H1 (cell line): ENCODE results near the gene PPP1R11. TPM values are rescaled to one million over a fixed set of nuclear protein-coding genes. Genes with fewer than 3 reads are reported as not detected.
A peak's percentile ranks its signal among the peaks of the same experiment; 100 is the strongest.

Experiments
- BACH1 ChIP-seq: IDR thresholded peaks from 2 replicates; pipeline ENCODE4 v1.6.1; 2012; ENCODE audit warnings: low read length, improper control_type of control experiment
- BRCA1 ChIP-seq: IDR thresholded peaks from 2 replicates; pipeline ENCODE4 v1.6.1; 2012; ENCODE audit warnings: low read depth, low read length, improper control_type of control experiment
- CBX8 ChIP-seq: fragments of 300-800, 300-1000 bp; sonication (generic); IDR thresholded peaks from 2 replicates; pipeline ENCODE4 v1.7.1; 2016; ENCODE audit warnings: low read depth, low read length, borderline replicate concordance
- CHD2 ChIP-seq: IDR thresholded peaks from 2 replicates; pipeline ENCODE4 v1.6.1; 2012; ENCODE audit warnings: low read length, improper control_type of control experiment
- CREB1 ChIP-seq: IDR thresholded peaks from 2 replicates; pipeline ENCODE4 v1.6.1; 2012; ENCODE audit warnings: inconsistent platforms
- HDAC6 ChIP-seq: IDR thresholded peaks from one replicate; pipeline ENCODE4 v1.7.1; 2012; ENCODE audit warnings: low read depth, mild to moderate bottlenecking, inconsistent platforms, low read length, moderate library complexity
- JUN ChIP-seq: IDR thresholded peaks from 2 replicates; pipeline ENCODE4 v1.6.1; 2011; ENCODE audit warnings: low read depth, mild to moderate bottlenecking, improper control_type of control experiment, low read length
- JUND ChIP-seq: IDR thresholded peaks from 2 replicates; pipeline ENCODE4 v1.6.1; 2011; ENCODE audit warnings: mild to moderate bottlenecking, improper control_type of control experiment, low read length
- KDM5A ChIP-seq: fragments of 200-600 bp; IDR thresholded peaks from 2 replicates; pipeline ENCODE4 v1.7.1; 2012; ENCODE audit warnings: mild to moderate bottlenecking, low read length, inconsistent platforms, mixed read lengths
- NRF1 ChIP-seq: IDR thresholded peaks from 2 replicates; pipeline ENCODE4 v1.6.1; 2011; ENCODE audit warnings: mild to moderate bottlenecking, low read depth, low read length, improper control_type of control experiment
- PHF8 ChIP-seq: fragments of 200-600 bp; sonication (generic); conservative IDR thresholded peaks from 2 replicates; pipeline ENCODE4 v1.7.1; 2012; ENCODE audit warnings: low read depth, mild to moderate bottlenecking, inconsistent platforms, low read length, moderate library complexity
- POU5F1 ChIP-seq: IDR thresholded peaks from 2 replicates; pipeline ENCODE4 v1.6.1; 2011; ENCODE audit warnings: low read depth, mild to moderate bottlenecking, low read length, moderate library complexity
- RBBP5 ChIP-seq: IDR thresholded peaks from 2 replicates; pipeline ENCODE4 v1.7.1; 2012; ENCODE audit warnings: low read depth, mild to moderate bottlenecking, inconsistent platforms, low read length, moderate library complexity, borderline replicate concordance
- RFX5 ChIP-seq: IDR thresholded peaks from 2 replicates; pipeline ENCODE4 v1.6.1; 2011; ENCODE audit warnings: low read depth, low read length, improper control_type of control experiment, borderline replicate concordance
- SIN3A ChIP-seq, 2 experiments: IDR thresholded peaks in 1 of 2; conservative IDR thresholded peaks in 1 of 2; 2 replicates each; pipeline ENCODE4 v1.6.1; 2011 to 2012; ENCODE audit warnings: low read length in 2 of 2, improper control_type of control experiment in 1 of 2, low read depth in 1 of 2, mild to moderate bottlenecking in 1 of 2
- SRF ChIP-seq: IDR thresholded peaks from 2 replicates; pipeline ENCODE4 v1.6.1; 2011; ENCODE audit warnings: mild to moderate bottlenecking, low read depth, low read length, moderate library complexity
- TCF12 ChIP-seq: IDR thresholded peaks from 2 replicates; pipeline ENCODE4 v1.6.1; 2011; ENCODE audit warnings: low read depth, mild to moderate bottlenecking, low read length
- polyA plus RNA-seq, 7 experiments: library from polyadenylated mRNA; depleted of rRNA in 3 of 7; stranded (reverse) in 5 of 7; unstranded in 2 of 7; fragments of >200 nt in 5 of 7; fragments of 200-250 nt in 2 of 7; gene quantifications; 1 replicate in 5 of 7; 2 replicates in 1 of 7; 4 replicates in 1 of 7; pipeline versions ENCODE4 v1.2.1 to v1.2.3, GENCODE V29; 2011 to 2013; ENCODE audit warnings: missing spikeins in 2 of 7, mixed read lengths in 2 of 7
- total RNA-seq: library from RNA; stranded (reverse); fragmentation: NEBNext Ultra II Directional; extraction: Animal tissue kit (Norgen Biotek cat#: 25700); gene quantifications from 2 replicates; pipeline ENCODE4 v1.2.1, GENCODE V29; 2021
- TF ChIP-seq, protein P1 (sequence below): IDR thresholded peaks from 2 replicates; pipeline ENCODE4 v1.6.1; 2012; ENCODE audit warnings: inconsistent platforms
- TF ChIP-seq, protein P2 (sequence below): IDR thresholded peaks from 2 replicates; pipeline ENCODE4 v1.6.1; 2012; ENCODE audit warnings: low read length, inconsistent platforms
- TF ChIP-seq, protein P3 (sequence below), 3 experiments: IDR thresholded peaks; 1 replicate in 2 of 3; 2 replicates in 1 of 3; pipeline versions ENCODE4 v1.5.1 to v1.6.1; 2011; ENCODE audit warnings: low read length in 3 of 3, mild to moderate bottlenecking in 3 of 3, inconsistent platforms in 2 of 3, low read depth in 1 of 3, moderate library complexity in 1 of 3; ENCODE audit not compliant: insufficient read depth in 1 of 3; ENCODE audit errors: control extremely low read depth in 1 of 3

Gene PPP1R11
- total and polyA plus RNA-seq, 2 of the 8 experiments (the other 6 are each of a cell fraction or from before 2014, with no cell fraction given): 26.1 to 32.8 TPM

DNA sequence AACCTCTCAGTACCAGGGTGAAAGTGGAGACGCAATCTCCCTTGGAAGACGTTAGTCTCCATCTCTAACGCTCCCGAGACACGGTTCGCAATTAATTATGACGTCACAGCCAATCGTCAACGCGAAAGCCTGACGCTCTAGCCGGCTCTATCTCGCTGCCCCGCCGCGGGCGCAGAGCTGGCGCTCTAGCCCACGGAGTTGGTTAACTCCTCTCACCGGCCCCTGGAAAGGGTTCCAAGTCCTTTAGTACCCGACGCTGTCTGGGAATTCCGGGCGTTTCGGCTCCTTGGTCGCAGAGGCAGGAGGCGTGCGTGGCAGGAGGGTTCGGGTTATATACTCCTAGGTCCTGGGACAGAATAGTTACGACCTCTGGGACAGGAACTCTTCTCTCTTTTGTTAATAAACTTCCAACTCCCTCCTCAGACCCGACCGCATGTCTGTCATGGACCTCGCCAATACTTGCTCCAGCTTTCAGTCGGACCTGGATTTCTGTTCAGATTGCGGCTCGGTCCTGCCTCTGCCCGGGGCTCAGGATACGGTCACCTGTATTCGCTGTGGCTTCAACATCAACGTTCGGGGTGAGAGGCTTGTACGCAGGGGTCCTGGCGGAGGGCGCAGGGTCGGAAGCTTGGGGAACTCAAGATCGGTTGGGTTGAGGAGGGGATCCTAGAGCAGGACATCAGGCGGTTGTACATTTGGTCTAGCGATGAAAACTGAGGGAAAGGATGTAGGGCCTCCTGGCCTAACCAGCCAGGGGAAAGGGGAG is 5.7 kb upstream of the PPP1R11 start, which contains the start of gene POLR1H (continued):
- TF ChIP-seq, protein P1, sequence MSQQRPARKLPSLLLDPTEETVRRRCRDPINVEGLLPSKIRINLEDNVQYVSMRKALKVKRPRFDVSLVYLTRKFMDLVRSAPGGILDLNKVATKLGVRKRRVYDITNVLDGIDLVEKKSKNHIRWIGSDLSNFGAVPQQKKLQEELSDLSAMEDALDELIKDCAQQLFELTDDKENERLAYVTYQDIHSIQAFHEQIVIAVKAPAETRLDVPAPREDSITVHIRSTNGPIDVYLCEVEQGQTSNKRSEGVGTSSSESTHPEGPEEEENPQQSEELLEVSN: no peak
- TF ChIP-seq POU5F1 (no peak), NRF1 (no peak), TCF12 (0 out of 2 replicates have a peak, but pooled peaks have one; percentile 47), RBBP5 (no peak), RFX5 (no peak), BRCA1 (no peak), JUN (peak; percentile 56; the same call in 1 of the 2 replicates), PHF8 (no peak), SRF (peak; percentile 51), CHD2 (peak; percentile 51; the same call in 1 of the 2 replicates), KDM5A (peak; percentile 92), SIN3A (conservative IDR thresholded peaks at IDR 0.05 in 1 of 2, IDR thresholded peaks at IDR 0.05 in 1 of 2; ENCODE audit: low read depth in 1 of 2, low read length in 2 of 2) (peak; percentile 83 to 84; a peak in 2 of 4 replicates), CREB1 (peak; percentile 98), JUND (peak; percentile 94), HDAC6 (no peak), CBX8 (no peak), BACH1 (no peak)
- TF ChIP-seq, protein P2, sequence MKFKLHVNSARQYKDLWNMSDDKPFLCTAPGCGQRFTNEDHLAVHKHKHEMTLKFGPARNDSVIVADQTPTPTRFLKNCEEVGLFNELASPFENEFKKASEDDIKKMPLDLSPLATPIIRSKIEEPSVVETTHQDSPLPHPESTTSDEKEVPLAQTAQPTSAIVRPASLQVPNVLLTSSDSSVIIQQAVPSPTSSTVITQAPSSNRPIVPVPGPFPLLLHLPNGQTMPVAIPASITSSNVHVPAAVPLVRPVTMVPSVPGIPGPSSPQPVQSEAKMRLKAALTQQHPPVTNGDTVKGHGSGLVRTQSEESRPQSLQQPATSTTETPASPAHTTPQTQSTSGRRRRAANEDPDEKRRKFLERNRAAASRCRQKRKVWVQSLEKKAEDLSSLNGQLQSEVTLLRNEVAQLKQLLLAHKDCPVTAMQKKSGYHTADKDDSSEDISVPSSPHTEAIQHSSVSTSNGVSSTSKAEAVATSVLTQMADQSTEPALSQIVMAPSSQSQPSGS: peak; percentile 92
- TF ChIP-seq, protein P3, sequence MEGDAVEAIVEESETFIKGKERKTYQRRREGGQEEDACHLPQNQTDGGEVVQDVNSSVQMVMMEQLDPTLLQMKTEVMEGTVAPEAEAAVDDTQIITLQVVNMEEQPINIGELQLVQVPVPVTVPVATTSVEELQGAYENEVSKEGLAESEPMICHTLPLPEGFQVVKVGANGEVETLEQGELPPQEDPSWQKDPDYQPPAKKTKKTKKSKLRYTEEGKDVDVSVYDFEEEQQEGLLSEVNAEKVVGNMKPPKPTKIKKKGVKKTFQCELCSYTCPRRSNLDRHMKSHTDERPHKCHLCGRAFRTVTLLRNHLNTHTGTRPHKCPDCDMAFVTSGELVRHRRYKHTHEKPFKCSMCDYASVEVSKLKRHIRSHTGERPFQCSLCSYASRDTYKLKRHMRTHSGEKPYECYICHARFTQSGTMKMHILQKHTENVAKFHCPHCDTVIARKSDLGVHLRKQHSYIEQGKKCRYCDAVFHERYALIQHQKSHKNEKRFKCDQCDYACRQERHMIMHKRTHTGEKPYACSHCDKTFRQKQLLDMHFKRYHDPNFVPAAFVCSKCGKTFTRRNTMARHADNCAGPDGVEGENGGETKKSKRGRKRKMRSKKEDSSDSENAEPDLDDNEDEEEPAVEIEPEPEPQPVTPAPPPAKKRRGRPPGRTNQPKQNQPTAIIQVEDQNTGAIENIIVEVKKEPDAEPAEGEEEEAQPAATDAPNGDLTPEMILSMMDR (IDR thresholded peaks at IDR 0.05; ENCODE audit: control extremely low read depth in 1 of 3, insufficient read depth in 1 of 3, low read depth in 1 of 3, low read length in 3 of 3): no peak; a peak in 1 of 4 replicates
